Measurements from ENCODE around the gene NQO2. TPM values are rescaled to one million over a fixed set of nuclear protein-coding genes. Genes with fewer than 3 reads are reported as not detected.
A peak's percentile ranks its signal among the peaks of the same experiment; 100 is the strongest.

Gene NQO2
- total and polyA plus RNA-seq, 2 of the 13 experiments (the other 11 are each of a cell fraction or from before 2014, with no cell fraction given): 32.2 to 56.5 TPM

- TF ChIP-seq MAX (IDR thresholded peaks at IDR 0.05): peak; percentile 42; the same call in 1 of the 2 replicates
- no peak; the same call in 1 of the 2 replicates for TF ChIP-seq CHD4 (IDR thresholded peaks at IDR 0.05; ENCODE audit: borderline replicate concordance, low read length)
- no peak for TF ChIP-seq ZNF264 (CRISPR knock-in tag; IDR thresholded peaks at IDR 0.05)
- TF ChIP-seq CREM (IDR thresholded peaks at IDR 0.05): no peak
- TF ChIP-seq CREM (CRISPR knock-in tag; IDR thresholded peaks at IDR 0.05): 0 out of 2 replicates have a peak, but pooled peaks have one; percentile 31
- TF ChIP-seq SP5 (CRISPR knock-in tag; IDR thresholded peaks at IDR 0.05; ENCODE audit: borderline replicate concordance, low read depth): 0 out of 2 replicates have a peak, but pooled peaks have one; percentile 6
- no peak for TF ChIP-seq PITX1 (CRISPR knock-in tag; IDR thresholded peaks at IDR 0.05)
- TF ChIP-seq CREBL2 (CRISPR knock-in tag; IDR thresholded peaks at IDR 0.05; ENCODE audit: borderline replicate concordance): no peak
- no peak for TF ChIP-seq ZBED4 (CRISPR knock-in tag; IDR thresholded peaks at IDR 0.05; ENCODE audit: borderline replicate concordance)
- no peak for TF ChIP-seq MXD4 (CRISPR knock-in tag; IDR thresholded peaks at IDR 0.05)
- TF ChIP-seq GABPB1 (CRISPR knock-in tag; IDR thresholded peaks at IDR 0.05): peak; percentile 82
- peak; percentile 56 for TF ChIP-seq THAP11 (CRISPR knock-in tag; IDR thresholded peaks at IDR 0.05)
- no peak; the same call in 1 of the 2 replicates for TF ChIP-seq RFX3 (CRISPR knock-in tag; IDR thresholded peaks at IDR 0.05)
- 0 out of 2 replicates have a peak, but pooled peaks have one; percentile 72 for TF ChIP-seq ZNF329 (CRISPR knock-in tag; IDR thresholded peaks at IDR 0.05; ENCODE audit: low read depth)
- TF ChIP-seq ADNP (CRISPR knock-in tag; IDR thresholded peaks at IDR 0.05): no peak; the same call in 1 of the 2 replicates
- no peak; the same call in 1 of the 2 replicates for TF ChIP-seq CERS6 (CRISPR knock-in tag; IDR thresholded peaks at IDR 0.05)
- no peak for TF ChIP-seq ZSCAN20 (CRISPR knock-in tag; IDR thresholded peaks at IDR 0.05; ENCODE audit: borderline replicate concordance)
- TF ChIP-seq ATM (IDR thresholded peaks at IDR 0.05; ENCODE audit: borderline replicate concordance): no peak
- no peak for TF ChIP-seq ZNF660 (CRISPR knock-in tag; IDR thresholded peaks at IDR 0.05; ENCODE audit: borderline replicate concordance, low read depth)
- TF ChIP-seq KDM2A (CRISPR knock-in tag; IDR thresholded peaks at IDR 0.05; ENCODE audit: borderline replicate concordance, low read depth): peak; percentile 53; the same call in 1 of the 2 replicates
- TF ChIP-seq HNRNPK (IDR thresholded peaks at IDR 0.05; ENCODE audit: low read depth, low read length, poor library complexity, severe bottlenecking): peak; percentile 63
- peak; percentile 80; the same call in 1 of the 2 replicates for TF ChIP-seq ZNF792 (CRISPR knock-in tag; IDR thresholded peaks at IDR 0.05)
- TF ChIP-seq ZNF816 (CRISPR knock-in tag; IDR thresholded peaks at IDR 0.05; ENCODE audit: borderline replicate concordance): no peak
- 0 out of 2 replicates have a peak, but pooled peaks have one; percentile 39 for TF ChIP-seq ZNF484 (CRISPR knock-in tag; IDR thresholded peaks at IDR 0.05; ENCODE audit: borderline replicate concordance, low read depth)
These were observed at the start of gene NQO2 (continued) for GRCh38 chr6:2999618-3000557.
